ENCODE data around the gene SLC35G3. TPM values are rescaled to one million over a fixed set of nuclear protein-coding genes. Genes with fewer than 3 reads are reported as not detected.
A peak's percentile ranks its signal among the peaks of the same experiment; 100 is the strongest.
"Not testable (repeated sequence)": the region's sequence is repeated elsewhere in the genome, so short reads cannot be mapped to it uniquely, and the experiment has no call there.

SLC35G3 gene
- total RNA-seq, 4 donors from 2014 or later: not detected

DNA sequence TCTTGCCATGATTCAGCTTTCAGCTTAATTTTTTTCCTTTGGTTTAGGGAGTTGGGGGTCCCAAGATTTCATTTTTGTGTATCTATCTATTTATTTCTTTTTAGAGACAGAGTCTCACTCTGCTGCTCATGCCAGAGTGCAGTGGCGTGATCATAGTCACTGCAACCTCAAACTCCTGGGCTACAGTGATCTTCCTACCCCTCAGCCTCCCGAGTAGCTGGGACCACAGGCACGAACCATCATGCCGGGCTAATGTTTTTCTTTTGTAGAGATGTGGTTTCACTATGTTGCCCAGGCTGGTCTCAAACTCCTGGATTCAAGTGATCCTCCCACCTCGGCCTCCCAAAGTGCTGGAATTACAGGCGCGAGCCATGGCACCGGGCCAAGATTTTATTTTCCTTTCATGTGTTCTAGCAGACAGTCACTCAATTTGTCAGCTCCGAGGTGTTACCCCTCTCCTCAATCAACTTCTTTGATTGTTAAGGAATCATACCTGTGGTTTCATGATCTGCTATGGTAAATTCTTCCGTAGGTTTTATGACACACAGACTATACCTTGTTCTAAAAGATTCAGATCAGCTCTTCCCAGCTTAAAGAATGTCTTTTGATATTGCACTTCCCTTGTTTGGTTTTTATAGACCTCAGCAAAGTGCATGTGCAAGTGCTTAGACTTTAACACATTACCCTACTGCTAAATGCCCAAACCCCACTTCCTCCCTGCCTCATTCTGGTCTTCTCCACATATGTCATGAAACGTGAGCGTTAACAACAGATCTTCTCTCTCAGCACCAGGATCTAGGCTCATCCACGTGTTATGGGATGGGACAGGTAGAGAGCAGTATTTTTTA is 33.6 kb downstream of the SLC35G3 start:
- no peak overlapping the region for H3K4me3 ChIP-seq
- TF ChIP-seq POLR2A (IDR thresholded peaks at IDR 0.05): no peak
- no peak for TF ChIP-seq CTCF (IDR thresholded peaks at IDR 0.05)
- no peaks in the 10 kb centered on the region for H3K4me1 ChIP-seq
- no peaks in the 10 kb centered on the region for H3K36me3 ChIP-seq
- H3K27me3 ChIP-seq: no peaks in the 10 kb centered on the region
- DNase-seq: peak in 1 of 3 donors; percentile 25
- H3K27ac ChIP-seq: peak overlapping the region in 2 of 4 donors; percentile 26 to 31
- no peaks in the 10 kb centered on the region for H3K9me3 ChIP-seq

- H3K36me3 ChIP-seq: no peaks in the 10 kb centered on the region
- no peaks in the 10 kb centered on the region for H3K4me1 ChIP-seq
- H3K27me3 ChIP-seq: no peaks in the 10 kb centered on the region
- H3K9me3 ChIP-seq: no peaks in the 10 kb centered on the region
- no peak overlapping the region for H3K27ac ChIP-seq
- TF ChIP-seq CTCF (IDR thresholded peaks at IDR 0.05): no peak
- no peak for TF ChIP-seq POLR2A (IDR thresholded peaks at IDR 0.05)
- H3K4me3 ChIP-seq: no peak overlapping the region
- no peak for DNase-seq
Measured at GRCh38 chr17:35159940-35160339, 34.3 kb downstream of the SLC35G3 start.

GRCh38 chr17:35155246-35155645 is 38.9 kb downstream of the SLC35G3 start:
- Histone ChIP-seq H3K27ac (no peak overlapping the region), H3K36me3 (no peaks in the 10 kb centered on the region), H3K4me1 (no peaks in the 10 kb centered on the region), H3K4me3 (no peak overlapping the region), H3K27me3 (no peaks in the 10 kb centered on the region), H3K9me3 (no peaks in the 10 kb centered on the region)
- no peak for DNase-seq
- TF ChIP-seq POLR2A (IDR thresholded peaks at IDR 0.05) (no peak), CTCF (IDR thresholded peaks at IDR 0.05) (no peak)

DNA sequence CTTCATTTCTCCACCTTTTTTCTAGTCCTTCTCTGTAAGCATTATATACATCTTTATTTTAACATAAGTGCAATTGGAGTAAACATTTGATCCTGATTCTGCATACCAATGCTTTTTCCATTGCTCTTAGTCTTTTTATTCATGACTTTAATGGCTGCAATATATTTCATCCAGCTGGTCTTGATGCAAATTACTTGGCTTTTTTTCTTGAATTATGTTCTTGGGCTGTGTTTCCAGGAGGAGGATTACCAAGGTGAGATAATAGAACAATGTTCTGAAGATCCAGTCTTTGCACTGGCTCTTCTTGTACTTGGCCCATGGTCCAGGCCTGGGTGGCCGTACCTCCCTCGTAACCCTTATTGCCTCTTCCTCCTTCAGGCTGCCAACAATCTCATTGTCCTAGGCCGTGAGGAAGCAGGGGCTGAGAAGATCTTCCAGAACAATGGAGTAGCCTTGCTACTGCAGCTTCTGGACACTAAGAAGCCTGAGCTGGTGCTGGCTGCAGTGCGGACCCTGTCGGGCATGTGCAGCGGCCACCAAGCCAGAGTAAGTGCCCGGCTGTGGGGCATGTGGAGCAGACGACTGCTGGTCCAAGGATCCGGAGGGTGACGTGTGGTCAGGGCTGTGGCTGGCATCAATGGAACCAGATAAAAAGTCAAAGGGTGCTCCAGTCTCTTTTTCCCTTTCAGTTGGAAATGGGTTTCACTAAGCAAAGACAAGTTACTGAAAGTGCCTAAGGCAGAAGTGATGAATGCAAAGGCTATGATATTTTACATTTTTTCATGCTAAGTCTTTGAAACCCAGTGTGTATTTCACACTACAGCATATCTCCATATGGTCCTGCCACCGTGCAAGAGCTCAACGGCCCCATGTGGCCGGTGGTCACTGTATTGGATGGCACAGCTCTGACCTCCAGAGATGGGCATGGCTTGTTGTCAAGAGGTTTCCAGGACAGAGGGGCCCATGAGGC is 39.7 kb downstream of the SLC35G3 start:
- H3K4me1 ChIP-seq: no peaks in the 10 kb centered on the region
- DNase-seq: no peak
- H3K27me3 ChIP-seq: no peaks in the 10 kb centered on the region
- H3K36me3 ChIP-seq: no peaks in the 10 kb centered on the region
- no peak overlapping the region for H3K27ac ChIP-seq
- no peaks in the 10 kb centered on the region for H3K9me3 ChIP-seq
- H3K4me3 ChIP-seq: no peak overlapping the region
- TF ChIP-seq POLR2A (IDR thresholded peaks at IDR 0.05): no peak
- no peak for TF ChIP-seq CTCF (IDR thresholded peaks at IDR 0.05)

- H3K27me3 ChIP-seq: no peaks in the 10 kb centered on the region
- H3K9me3 ChIP-seq: no peaks in the 10 kb centered on the region
- no peak overlapping the region for H3K4me3 ChIP-seq
- no peaks in the 10 kb centered on the region for H3K36me3 ChIP-seq
- no peaks in the 10 kb centered on the region for H3K4me1 ChIP-seq
- no peak overlapping the region for H3K27ac ChIP-seq
- DNase-seq: no peak
- no peak for TF ChIP-seq POLR2A (IDR thresholded peaks at IDR 0.05)
- TF ChIP-seq CTCF (IDR thresholded peaks at IDR 0.05): no peak
Measured at GRCh38 chr17:35152421-35153140, 41.6 kb downstream of the SLC35G3 start.

GRCh38 chr17:35151080-35151479 is 43.1 kb downstream of the SLC35G3 start:
- not testable (repeated sequence) for H3K36me3 ChIP-seq, DNase-seq, H3K4me3 ChIP-seq, H3K4me1 ChIP-seq, H3K9me3 ChIP-seq, H3K27me3 ChIP-seq, H3K27ac ChIP-seq

Data from Peyer's patch (tissue), 4 donors.